ENCODE data around the gene CALN1. TPM values are rescaled to one million over a fixed set of nuclear protein-coding genes. Genes with fewer than 3 reads are reported as not detected.

The CALN1 gene
- total and polyA plus RNA-seq, 2 of the 8 experiments (the other 6 are each of a cell fraction or from before 2014, with no cell fraction given), result 6.4 to 15.2 TPM

DNA sequence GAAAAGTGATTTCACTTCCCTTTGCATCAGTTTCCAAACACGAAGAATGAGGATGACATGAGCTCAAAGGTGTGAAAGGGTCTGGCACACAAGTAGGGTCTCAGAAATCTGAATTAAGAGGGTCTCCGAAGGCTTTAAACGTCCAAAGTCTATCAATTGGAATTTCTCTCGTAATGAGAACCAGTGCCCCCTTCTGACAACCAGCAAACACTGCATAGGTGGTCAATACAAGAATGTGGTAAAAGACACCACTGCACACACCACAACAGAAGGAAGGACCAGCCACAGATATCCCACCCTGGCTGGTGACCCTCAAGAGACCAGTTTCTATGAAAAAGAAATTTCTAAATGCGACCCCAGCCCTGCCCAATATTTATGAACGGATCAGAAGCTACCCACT, 78.1 kb downstream of the CALN1 start:
- H2BK12ac ChIP-seq (ENCODE audit: low read depth, low read length), result no peak overlapping the region
- peaks cover 0 to 19% (median 9%) of the 10 kb centered on the region in 4 experiments; a peak in 6 of 7 replicates for H3K27me3 ChIP-seq (replicated peaks in 1 of 4; ENCODE audit: control insufficient read depth in 3 of 4, extremely low read depth in 1 of 4, insufficient read depth in 3 of 4, low read length in 3 of 4)
- FAIRE-seq (peak; percentile 88), DNase-seq (ENCODE audit: low read depth in 1 of 2, low spot score in 2 of 2) (peak in 1 of 2 experiments; percentile 48)
- H3K4me1 ChIP-seq (replicated peaks in 1 of 4; ENCODE audit: control insufficient read depth in 3 of 4, insufficient read depth in 4 of 4, low read length in 3 of 4), result peaks cover 4 to 17% (median 13%) of the 10 kb centered on the region in 4 experiments
- no peak overlapping the region for H3K4me3 ChIP-seq (ENCODE audit: extremely low read depth in 1 of 4, insufficient read depth in 2 of 4, low read depth in 3 of 4, low read length in 4 of 4)
- ChIA-PET POLR2A (ENCODE audit: partially characterized antibody) (no interaction called here), CTCF (ENCODE audit: partially characterized antibody) (interaction anchor here (0.6 to 5.5 kb wide), 62 partner anchors 8 to 598 kb away, joined by 3 to 50 read pairs (median 4); no protein-coding TSS in a partner anchor)
- no peak overlapping the region for H3K4me2 ChIP-seq (ENCODE audit: insufficient read depth in 1 of 2, low read depth in 2 of 2, low read length in 2 of 2)
- H3K23me2 ChIP-seq (ENCODE audit: low read depth, low read length), result peaks cover 23% of the 10 kb centered on the region; the same call in 1 of the 2 replicates
- H4K8ac ChIP-seq (ENCODE audit: extremely low read depth, insufficient read depth, low read length), result no peak overlapping the region
- H3K14ac ChIP-seq (ENCODE audit: insufficient read length), result no peak overlapping the region
- peaks cover 6% of the 10 kb centered on the region; the same call in 1 of the 2 replicates for H3K79me1 ChIP-seq (ENCODE audit: low read depth, low read length)
- peaks cover 0 to 3% of the 10 kb centered on the region in 2 experiments for H4K20me1 ChIP-seq (replicated peaks in 1 of 2; ENCODE audit: control insufficient read depth in 1 of 2, insufficient read depth in 2 of 2, low read length in 2 of 2)
- no peak overlapping the region for H2AFZ ChIP-seq (ENCODE audit: low read length)
- H3K56ac ChIP-seq (replicated peaks; ENCODE audit: insufficient read length, low read depth, low read length), result no peak overlapping the region
- no peak overlapping the region for H3K27ac ChIP-seq (ENCODE audit: low read depth, low read length)
- no peak overlapping the region for H2BK20ac ChIP-seq (ENCODE audit: low read length)
- no peak overlapping the region for H3K18ac ChIP-seq (ENCODE audit: extremely low read depth, low read length)
- 49% methylated on average over 6 of the region's 6 CpGs; no CpG with 5 or more reads in 1 of the 2 experiments for WGBS, 2 experiments (ENCODE audit: extremely low coverage in 1 of 2, insufficient coverage in 1 of 2, insufficient read length in 1 of 2, insufficient replicate concordance in 2 of 2, low coverage in 1 of 2, low lambda C conversion rate in 2 of 2, missing lambda C conversion rate in 1 of 2)
- H3K36me3 ChIP-seq (ENCODE audit: control insufficient read depth in 2 of 4, insufficient read depth in 4 of 4, low read length in 3 of 4), result 0 out of 8 replicates have a peak, but pooled peaks cover 0 to 2% (median 0%) of the 10 kb centered on the region in 4 experiments
- H2BK5ac ChIP-seq (ENCODE audit: low read depth, low read length), result no peak overlapping the region
- H4K5ac ChIP-seq (ENCODE audit: insufficient read length, low read depth, low read length), result no peak overlapping the region
- peaks cover 4 to 7% of the 10 kb centered on the region in 2 experiments; a peak in 3 of 4 replicates for H3K9me3 ChIP-seq (ENCODE audit: insufficient read depth in 2 of 2, low read depth in 1 of 2, low read length in 1 of 2)
- H3K4ac ChIP-seq (replicated peaks; ENCODE audit: insufficient read length, low read depth, low read length), result no peak overlapping the region
- no peak overlapping the region for H2BK120ac ChIP-seq (replicated peaks; ENCODE audit: low read depth, low read length)
- H4K91ac ChIP-seq (replicated peaks; ENCODE audit: insufficient read length, low read length), result no peak overlapping the region
- H3K23ac ChIP-seq (ENCODE audit: insufficient read length), result no peak overlapping the region
- H3K9ac ChIP-seq (replicated peaks in 1 of 4; ENCODE audit: extremely low read depth in 1 of 4, low read depth in 3 of 4, low read length in 3 of 4), result no peak overlapping the region
- H2AK5ac ChIP-seq (ENCODE audit: low read depth, low read length), result no peak overlapping the region
- no peak overlapping the region for H2BK15ac ChIP-seq (ENCODE audit: low read length)
- H3K79me2 ChIP-seq (ENCODE audit: control insufficient read depth in 1 of 2, insufficient read depth in 2 of 2, low read length in 2 of 2), result peaks cover 0 to 51% of the 10 kb centered on the region in 2 experiments; a peak in 2 of 4 replicates
- TF ChIP-seq, protein P1, sequence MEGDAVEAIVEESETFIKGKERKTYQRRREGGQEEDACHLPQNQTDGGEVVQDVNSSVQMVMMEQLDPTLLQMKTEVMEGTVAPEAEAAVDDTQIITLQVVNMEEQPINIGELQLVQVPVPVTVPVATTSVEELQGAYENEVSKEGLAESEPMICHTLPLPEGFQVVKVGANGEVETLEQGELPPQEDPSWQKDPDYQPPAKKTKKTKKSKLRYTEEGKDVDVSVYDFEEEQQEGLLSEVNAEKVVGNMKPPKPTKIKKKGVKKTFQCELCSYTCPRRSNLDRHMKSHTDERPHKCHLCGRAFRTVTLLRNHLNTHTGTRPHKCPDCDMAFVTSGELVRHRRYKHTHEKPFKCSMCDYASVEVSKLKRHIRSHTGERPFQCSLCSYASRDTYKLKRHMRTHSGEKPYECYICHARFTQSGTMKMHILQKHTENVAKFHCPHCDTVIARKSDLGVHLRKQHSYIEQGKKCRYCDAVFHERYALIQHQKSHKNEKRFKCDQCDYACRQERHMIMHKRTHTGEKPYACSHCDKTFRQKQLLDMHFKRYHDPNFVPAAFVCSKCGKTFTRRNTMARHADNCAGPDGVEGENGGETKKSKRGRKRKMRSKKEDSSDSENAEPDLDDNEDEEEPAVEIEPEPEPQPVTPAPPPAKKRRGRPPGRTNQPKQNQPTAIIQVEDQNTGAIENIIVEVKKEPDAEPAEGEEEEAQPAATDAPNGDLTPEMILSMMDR (IDR thresholded peaks at IDR 0.05; ENCODE audit: control extremely low read depth in 1 of 3, insufficient read depth in 1 of 3, low read depth in 1 of 3, low read length in 3 of 3), result peak in 2 of 3 experiments; percentile 57 to 77; a peak in 2 of 4 replicates
- TF ChIP-seq, protein P2, sequence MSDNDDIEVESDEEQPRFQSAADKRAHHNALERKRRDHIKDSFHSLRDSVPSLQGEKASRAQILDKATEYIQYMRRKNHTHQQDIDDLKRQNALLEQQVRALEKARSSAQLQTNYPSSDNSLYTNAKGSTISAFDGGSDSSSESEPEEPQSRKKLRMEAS (IDR thresholded peaks at IDR 0.05), result no peak
- TF ChIP-seq ASH2L (IDR thresholded peaks at IDR 0.05; ENCODE audit: low read length) (no peak), MAFK (IDR thresholded peaks at IDR 0.05; ENCODE audit: low read depth, low read length) (no peak), SP2 (IDR thresholded peaks at IDR 0.05; ENCODE audit: low read length) (no peak), RAD21 (IDR thresholded peaks at IDR 0.05 in 1 of 2, conservative IDR thresholded peaks at IDR 0.05 in 1 of 2; ENCODE audit: low read depth in 2 of 2, low read length in 2 of 2) (peak; percentile 66 to 72), KDM5A (IDR thresholded peaks at IDR 0.05; ENCODE audit: low read length) (no peak), KDM1A (IDR thresholded peaks at IDR 0.05; ENCODE audit: borderline replicate concordance, low read length) (no peak), RFX5 (IDR thresholded peaks at IDR 0.05; ENCODE audit: borderline replicate concordance, low read depth, low read length) (no peak), POLR2AphosphoS5 (IDR thresholded peaks at IDR 0.05; ENCODE audit: low read depth, low read length) (no peak), HDAC6 (IDR thresholded peaks at IDR 0.05; ENCODE audit: low read depth, low read length) (no peak)

All from H1 (cell line).